Stimulated activated CD4-positive, alpha-beta T cell treated with anti-CD3 and anti-CD28 coated beads, Interleukin-2, amount 100 ng/mL, for 24 hours (primary cell): ENCODE data around the gene RPL22.

Experiments
- DNase-seq, 2 donors: peaks; one replicate each; pipeline ENCODE4 v3.0.0-alpha.2; 2020

RPL22 gene

GRCh38 chr1:6171548-6172124 is 27.8 kb downstream of the RPL22 start:
- DNase-seq = no peak

DNA sequence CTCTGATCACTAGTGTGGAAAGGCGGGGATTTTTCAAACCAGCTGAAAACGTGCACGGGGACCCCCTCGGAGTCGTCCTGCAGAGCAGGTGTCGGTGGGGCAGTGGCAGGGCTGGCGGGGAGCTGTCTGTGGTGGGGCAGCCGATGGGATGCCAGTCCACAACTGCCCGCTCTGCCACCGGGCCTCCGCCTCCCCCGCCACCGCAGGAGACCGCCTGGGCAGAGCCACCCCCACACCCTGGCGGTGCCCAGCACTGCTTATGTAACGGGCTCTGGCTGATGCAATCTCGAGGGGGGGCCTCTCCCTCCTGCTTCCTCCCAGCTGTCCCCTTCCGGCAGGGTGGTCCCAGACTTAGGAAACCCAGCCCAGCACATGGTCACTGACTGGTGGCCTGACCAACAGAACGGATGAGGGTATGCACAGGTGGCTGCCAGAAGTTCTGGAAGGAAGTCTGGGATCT is 28.6 kb downstream of the RPL22 start:
- DNase-seq = no peak

GRCh38 chr1:6170116-6170741 is 29.2 kb downstream of the RPL22 start:
- no peak for DNase-seq

DNA sequence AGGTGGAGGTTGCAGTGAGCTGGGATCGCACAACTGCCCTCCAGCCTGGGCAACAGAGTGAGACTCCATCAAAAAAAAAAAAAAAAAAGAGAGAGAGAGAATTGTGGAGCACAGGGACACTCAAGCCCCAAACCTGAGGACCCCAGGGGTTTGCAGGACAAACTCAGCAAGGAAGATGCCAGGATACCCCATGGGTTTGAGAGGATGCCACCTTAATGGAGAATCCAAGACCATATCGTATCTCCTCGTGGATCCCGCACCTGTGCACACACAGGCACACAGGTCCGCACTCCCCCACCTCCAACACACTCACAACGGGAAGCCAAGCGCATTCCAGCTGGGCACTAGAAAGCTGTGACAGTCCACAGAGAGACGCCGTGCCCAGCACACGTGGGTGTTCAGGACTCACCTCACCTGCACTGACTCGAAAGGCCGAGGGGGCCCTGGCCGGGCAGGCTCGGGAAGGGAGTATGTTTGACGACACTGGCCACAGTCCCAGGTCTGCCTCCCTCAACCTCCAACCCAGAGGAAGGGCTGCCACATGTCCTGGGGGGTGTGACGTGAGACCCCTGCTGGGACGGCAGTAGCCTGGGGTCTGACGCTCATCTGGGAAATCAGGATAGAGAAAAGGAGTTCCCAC is 30.3 kb downstream of the RPL22 start:
- no peak for DNase-seq

DNA sequence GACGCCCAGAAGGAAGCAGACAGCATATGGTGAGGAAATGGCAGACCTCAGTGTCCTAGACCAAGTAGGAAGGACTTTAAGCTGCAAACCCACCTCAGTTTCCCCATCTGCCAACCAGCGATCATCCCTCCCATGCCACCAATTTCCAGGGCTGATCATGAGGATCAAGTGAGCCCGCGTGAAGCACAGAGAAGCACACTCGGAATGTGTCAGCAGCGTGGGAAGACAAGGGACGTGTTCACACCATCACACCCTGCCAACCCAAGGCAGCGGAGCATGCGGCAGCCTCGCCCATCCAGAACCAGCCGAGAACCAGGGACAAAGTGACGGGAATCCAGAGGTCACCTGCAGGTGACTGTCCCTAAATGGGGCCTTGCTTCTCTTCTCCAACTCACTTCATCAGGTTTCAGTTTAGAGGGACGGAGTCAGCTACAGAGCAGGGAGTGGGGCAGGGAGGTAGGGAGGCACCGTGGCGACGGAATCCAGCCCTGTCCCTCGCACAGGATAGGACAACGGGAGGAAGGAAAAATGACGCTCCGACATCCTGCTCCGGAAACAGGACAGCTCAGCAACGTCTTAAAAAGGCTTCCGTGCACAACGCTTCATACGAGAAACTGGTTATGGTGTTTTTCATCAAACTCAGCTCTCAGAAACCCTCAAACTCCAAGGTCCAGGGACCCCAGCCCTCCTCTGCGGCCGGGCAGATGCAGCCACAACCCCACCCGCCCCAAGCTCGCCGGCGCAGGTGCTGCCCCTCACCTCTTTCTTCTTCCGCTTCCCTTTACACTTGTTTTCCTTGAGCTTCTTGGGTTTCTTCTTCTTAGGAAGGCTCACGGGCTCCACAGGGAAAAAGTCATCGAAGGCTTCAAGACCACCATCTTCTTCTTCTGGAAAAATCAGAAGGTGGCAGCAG is 31.7 kb downstream of the RPL22 start:
- DNase-seq = no peak

- no peak for DNase-seq
Measured at GRCh38 chr1:6166655-6167390, 32.6 kb downstream of the RPL22 start.

GRCh38 chr1:6166221-6166620 is 33.2 kb downstream of the RPL22 start:
- no peak for DNase-seq

DNA sequence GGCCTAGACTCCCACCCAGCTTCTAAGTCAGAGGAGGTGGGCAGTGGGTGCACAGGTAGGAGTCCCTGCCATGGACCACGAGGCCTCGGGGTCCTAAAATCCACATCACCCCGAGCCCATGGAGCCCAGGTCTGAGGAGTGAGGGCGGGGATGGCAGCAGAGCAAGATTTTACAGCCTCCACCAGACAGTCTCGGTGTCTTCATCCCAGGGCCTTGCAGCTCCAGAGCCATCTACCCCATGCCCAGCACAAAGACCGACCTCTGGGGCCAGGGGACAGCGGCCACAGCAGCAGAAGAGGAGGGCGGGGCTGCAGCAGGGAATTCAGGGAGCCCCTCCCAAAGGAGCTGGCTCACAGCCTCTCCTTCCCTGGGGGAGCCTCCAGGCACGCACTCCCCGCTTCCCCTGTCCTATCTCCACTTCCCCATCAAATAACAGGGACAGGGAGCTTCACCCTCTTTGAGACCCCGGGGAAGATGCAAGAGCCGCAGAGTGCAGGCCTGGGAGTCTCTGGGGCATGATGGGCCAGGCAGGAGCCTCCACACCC is 33.9 kb downstream of the RPL22 start:
- no peak for DNase-seq

DNA sequence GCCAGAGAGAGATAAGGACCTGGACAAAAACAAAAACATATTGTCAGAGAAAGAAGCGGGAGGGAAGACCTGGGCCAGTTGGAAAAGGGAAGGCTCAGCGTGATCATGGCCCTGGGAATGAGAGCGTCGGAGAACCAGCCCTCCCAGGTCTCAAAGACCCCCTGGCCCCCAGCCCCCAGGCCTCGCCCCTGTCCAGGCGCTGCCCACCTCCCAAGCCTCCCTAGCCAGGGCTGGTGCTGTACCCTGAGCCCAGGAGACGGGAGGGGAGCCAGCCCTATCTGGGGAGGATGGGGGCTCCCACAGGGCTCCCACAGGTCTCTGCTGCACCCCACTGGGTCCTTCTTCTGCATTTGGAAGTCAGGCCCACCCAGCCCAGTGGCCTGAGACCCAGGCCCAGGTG is 34.4 kb downstream of the RPL22 start:
- DNase-seq = no peak

- DNase-seq = no peak
Measured at GRCh38 chr1:6163973-6164617, 35.3 kb downstream of the RPL22 start.

DNA sequence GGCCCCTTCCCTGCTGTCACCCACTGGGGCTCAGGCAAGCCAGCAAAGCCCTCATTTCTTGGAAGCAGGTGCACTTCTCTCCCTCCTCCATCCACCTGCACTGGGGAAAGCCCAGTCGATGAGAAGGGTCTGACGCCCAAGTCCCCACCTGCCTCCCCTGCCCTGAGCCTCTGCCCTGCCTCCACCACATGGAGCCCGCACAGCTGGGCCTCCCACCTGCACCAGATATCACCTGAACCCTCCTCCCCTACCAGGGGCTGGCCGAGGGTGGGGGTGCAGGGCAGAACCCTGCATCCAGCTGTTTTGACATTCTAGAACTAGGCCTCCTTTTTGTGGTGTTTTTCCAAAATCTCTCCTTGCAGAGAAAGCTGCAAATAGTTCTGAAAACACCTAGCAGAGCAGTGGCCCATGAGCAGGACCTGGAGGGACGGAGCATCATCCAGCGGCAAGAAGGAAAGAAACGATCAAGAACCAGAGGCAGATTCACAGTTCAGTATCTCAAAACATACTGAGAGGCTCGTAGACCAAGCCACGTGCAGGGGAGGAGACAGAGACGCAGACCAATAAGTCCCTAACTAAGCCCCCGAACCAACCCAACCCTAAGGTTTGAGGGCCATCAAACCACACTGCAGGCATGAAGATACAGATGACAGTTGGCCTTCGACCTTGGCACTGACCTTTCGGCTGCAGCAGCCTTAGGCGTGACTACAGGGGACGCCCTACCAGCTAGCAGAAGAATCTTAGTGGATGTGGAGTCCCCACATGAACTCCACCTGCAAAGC is 36.0 kb downstream of the RPL22 start:
- DNase-seq = no peak

DNA sequence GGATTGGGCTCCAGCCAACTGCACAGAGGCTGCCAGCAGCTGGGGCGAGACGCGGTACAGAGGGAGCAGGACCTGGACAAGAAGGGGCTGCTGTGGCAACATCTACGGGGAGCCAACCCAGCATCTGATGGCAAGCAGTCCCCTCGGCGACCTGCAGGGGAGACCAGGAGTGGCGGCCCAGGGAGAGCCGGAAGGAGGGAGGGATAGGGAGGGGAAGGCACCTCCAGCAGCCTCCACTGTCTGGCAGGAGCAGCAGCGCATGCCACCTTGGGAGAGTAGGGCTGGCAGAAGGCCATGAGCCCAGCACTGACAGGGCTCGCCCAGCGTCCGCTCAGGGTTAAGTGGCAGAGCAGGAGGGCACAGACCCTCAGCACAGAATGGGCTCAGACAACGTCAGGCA is 36.6 kb downstream of the RPL22 start:
- no peak for DNase-seq

DNA sequence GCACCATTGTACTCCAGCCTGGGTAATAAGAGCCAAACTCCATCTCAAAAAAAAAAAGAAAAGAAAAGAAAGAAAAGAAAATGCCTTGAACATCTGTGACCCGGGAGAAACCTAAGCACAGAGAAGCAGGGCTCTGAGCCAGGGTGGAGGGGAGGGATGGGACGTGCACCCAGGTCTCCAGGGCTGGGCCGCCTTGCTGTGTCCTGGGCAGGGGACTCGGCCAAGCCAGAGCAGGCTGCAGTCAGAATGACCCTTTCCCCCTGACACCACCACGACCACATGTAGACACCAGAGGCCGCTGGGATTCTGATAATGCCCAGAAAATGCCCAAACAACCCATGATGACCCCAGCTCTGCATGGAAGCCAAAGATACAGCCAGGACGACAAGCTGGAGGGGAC is 37.1 kb downstream of the RPL22 start:
- no peak for DNase-seq

GRCh38 chr1:6158181-6158580 is 41.2 kb downstream of the RPL22 start:
- no peak for DNase-seq

DNA sequence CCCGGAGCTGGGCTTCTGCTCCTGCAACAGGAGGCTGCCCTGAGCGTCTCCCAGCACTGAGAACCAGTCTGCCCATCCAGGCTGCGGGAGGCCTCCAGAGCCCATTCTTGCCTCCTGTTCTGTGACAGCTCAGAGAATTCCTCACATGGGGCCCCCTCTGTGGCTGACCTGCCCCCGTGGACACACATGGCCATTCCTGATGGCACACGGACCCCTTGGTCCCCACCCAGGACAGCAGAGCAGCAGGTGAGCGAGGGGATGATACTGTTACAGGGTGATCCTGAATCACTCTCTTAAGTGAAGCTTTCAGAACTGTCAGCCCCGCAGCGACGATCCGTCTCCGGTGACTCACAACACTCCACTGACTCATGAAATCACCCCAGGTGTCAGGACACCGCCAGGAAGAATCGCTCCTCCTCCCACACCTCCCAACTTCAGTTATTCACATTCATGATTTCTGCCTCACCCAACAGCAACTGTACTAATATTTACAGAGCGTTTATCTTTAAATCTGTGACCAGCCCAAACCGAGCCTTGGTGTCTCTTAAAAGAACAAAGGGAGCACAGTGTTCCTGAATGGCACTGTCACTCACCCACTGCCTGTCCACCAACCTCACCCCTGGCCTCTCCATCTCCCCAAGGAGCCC is 41.7 kb downstream of the RPL22 start:
- DNase-seq = peak; percentile 36 to 55

GRCh38 chr1:6157132-6157527 is 42.3 kb downstream of the RPL22 start:
- no peak for DNase-seq

GRCh38 chr1:6154525-6155319 is 44.7 kb downstream of the RPL22 start:
- no peak for DNase-seq

- no peak for DNase-seq
Measured at GRCh38 chr1:6152882-6153281, 46.5 kb downstream of the RPL22 start.

DNA sequence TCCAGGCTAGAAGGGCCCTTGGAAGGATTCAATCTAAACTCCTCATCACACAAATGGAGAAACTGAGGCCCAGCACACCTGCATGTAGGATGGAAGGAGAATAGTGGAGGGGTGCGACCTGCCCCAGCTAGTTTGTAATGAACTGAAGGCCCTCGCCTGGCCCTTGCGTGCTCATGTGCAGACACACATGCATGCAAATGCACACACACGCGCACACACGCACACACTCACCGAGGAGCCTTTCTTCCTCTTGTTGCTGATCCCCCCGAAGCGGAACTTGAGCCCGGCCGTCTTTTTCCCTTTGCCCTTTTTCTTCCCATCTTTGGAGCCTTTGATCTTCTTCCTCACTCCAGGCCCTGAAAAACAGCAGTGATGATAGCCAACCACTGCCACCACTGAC is 47.2 kb downstream of the RPL22 start:
- no peak for DNase-seq
